GM18867 (cell line): ENCODE measurements around the gene ST7.

Experiments
- ATAC-seq: cut with Tn5 transposase; IDR thresholded peaks from one replicate; pipeline ENCODE4 v1.9.1; 2021; ENCODE audit warnings: mild to moderate bottlenecking, moderate library complexity; ENCODE audit not compliant: unreplicated experiment

Gene ST7

DNA sequence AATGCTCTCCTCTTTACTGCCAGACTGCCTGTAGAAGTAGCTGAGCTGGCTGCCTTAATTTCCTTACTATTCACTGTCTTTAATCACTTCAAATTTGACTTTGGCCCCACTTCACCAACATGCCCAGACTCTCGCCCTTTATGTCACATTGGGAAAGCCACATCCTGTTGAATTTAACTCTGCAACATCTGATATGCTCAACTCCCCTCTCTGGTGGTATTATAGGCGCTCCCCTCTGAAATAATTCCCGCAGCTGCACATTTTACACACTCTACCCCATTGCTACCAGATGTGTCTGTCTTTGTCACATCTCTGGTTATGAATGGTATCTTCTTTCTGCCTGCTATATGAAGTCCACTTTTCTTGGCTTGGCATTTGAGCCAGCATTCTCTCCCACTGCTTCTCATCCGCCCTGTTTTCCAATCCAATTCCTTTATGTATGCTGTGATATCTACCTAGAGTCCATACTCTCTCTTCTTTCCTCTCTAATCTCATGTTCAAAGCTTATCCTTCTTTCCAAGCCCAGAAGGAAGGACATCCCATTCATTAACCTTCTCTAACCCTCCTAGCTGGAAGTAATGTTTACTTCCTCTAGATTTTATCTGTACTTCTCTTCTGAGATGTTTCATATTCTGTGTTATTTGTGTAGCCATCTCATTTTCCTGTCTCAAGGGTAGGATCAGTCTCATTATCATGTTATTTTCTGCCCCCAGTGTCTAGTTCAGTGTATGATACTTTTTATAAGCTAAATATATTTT is 134.5 kb downstream of the ST7 start:
- ATAC-seq = no peak

DNA sequence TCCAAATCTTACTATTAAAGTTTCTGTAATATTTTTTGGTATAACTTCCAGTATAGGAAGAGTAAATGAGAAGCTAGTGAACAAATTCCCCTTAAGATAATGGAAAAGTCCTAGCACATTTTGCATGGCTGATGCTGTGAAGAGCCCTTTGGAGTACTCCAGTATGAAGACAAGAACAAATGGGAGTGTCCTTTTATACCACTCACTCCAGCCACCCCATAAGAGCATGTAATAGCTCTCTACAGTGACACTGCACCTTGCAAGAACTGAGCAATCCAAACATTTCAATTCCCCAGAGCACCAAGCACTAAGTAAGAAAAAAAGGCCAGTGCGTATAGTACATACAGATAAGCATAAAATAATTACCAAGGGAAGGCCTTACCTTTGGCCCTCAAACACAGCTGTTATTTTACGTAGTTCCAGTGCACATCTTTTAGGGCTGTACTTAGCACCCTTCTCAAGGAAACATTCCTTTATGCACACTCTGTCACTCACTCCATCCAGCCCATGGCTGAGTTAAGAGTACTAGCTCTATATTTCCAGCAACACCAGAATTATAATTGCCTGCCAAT is 135.4 kb downstream of the ST7 start:
- ATAC-seq = no peak

DNA sequence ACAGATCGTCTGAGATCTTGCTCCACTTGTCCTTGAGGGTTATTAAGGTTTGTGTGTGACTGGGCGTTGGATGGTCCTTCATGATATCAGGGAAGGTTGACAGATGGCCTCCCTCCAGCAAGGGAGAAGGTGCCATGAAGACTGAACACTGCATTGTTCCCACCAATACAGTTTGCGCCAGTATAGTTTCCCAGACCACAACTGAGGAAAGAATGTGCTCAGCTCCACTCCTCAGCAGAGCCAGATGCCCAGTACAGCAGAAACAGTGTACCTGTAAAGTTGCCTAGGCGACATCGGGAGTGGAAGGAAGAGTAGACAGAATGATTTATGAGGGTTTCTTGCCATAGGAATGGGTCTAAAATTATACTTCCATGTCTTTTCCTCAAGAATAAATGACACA is 137.5 kb downstream of the ST7 start:
- no peak for ATAC-seq

DNA sequence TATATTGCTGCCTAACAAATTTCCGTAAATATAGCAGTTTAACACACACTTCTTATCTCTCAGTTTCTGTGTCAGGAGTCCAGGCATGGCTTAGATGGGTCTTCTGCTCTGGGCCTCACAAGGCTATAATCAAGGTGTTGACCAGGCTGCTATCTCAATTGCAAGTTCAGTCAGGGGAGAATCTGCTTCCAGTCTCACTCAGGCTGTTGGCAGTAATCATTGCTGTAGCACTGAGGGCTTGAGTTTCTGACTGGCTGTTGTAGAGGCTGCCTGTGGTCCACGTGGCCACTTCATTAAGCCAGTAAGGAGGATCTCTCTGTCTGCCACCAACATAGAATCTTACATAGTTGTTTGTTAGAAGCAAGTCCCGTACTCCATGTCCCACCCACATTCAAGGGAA is 138.4 kb downstream of the ST7 start:
- ATAC-seq = no peak

DNA sequence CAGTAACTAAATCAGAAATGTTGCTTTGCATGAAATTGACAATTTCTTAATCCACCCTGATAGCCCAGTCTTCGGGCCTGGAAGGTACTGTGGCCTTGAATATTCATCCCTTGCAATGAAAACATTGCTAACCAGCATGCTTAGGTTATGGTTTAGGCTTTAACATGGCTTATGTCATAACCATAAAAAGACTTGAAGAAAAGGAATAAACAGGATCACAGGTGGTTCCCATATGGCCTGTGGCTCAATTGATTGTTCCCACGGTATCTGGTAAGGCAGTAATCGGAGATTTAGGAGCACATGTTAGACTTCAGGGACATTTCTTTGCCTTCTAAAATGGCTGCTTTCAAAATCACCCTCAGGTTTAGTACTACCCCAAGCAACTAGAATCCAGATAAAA is 139.5 kb downstream of the ST7 start:
- ATAC-seq = no peak

DNA sequence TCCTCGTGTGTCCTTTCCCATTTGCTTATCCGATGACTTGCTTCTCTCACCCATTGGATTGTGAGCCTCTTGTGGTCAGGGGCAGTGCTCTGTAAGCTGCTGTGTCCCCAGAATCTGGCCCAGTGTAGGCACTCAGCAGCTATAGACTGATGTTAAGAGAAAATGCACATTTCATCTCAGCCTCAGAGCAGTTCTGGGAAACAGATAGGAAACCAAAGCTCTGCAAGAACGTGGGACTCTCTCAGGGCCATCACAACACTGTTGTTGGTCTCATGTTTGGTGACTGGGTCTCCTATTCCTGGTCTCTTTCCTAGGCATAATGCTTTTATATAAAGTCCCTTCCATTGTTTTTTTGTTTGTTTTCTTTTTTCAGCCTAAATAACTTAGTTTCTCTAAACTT is 141.2 kb downstream of the ST7 start:
- ATAC-seq = no peak

DNA sequence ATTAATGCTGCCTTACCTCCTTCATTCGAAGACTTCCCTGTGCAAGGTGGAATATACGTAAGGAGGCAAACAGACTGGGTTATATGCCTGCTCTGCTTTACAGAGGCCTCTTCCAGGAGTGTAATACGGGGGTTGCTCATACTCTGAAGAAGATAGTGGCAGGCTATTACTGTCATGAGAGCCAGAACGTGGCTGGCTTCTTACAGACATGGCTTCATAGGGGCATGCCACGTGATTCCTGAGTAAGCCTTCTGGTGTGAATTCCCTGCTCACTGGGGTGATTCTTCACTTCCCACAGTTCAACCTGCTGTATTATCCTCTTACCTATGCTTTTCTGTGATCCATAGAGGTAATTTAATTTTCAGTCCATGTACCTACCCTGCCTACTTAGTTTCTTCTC is 141.8 kb downstream of the ST7 start:
- ATAC-seq = no peak

DNA sequence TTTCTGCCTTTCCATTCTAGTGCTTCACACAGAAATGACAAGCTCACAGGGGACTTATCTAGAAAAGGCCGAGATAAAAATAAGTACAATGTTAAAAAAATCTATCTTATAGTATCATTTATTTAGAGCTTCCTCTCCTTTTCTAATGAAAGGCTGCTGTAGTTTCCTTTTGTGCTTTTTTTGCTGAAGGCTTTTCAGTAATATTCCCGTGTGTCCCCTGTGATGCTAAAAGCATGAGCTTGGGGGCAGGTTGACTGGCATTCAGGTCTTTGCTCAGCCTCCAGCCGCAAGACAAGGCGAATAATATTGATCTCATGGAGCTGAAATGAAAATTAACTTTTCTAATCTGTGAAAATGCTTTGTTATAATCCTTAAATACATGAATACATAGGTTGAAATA is 143.0 kb downstream of the ST7 start:
- ATAC-seq = no peak

DNA sequence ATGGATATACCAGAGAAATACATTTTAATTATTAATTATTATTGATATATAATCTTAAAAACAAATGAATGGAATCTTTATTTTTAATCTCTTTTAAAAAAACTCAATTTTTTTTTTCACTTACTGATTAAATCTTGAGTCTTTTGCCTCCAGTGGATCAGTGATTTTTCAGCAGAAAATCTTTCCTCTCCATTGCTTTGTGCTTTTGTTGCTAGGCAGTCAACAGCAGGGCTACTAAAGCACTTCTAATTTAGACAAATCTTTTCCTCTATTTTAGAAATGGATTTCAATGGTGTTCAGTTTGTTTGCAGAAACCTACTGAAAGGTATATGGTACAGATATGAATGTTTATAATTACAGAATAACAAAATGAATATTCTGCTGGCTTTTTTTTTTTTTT is 143.6 kb downstream of the ST7 start:
- no peak for ATAC-seq

DNA sequence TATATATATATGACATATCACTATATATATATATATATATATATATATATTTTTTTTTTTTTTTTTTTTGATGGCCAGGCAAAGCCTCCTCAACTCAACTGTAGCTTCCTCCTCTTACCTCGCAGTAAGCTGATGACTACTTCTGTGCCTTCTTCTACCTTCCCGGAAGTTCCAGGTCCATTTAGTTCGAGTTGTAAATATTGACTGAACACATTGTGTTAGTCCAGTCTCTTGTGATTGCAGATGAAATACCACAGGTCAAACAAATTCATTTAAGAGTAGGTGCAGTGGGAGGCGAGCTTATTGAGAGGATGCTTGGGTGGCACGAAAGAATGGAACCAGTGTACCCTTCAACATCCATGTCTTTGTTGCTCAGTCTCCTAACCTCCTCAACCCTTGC is 144.6 kb downstream of the ST7 start:
- ATAC-seq = no peak

DNA sequence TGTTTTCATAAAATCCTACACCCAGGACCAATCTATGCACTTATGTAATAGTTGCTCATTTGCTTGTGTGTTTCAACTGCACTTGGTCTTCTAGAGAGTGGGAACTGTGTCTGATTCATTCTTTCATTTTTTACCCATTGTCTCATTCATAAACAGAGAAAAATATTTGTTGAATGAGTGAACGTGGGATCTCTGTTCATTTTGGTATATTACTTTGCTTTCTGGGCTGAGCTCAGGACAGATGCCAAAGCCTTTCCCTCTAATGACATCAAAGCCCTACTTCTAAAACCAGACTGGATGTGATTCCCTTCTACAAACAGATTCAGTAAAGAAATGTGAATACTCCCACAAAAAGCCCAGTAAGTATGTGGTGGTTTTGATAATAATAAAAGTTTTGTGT is 145.2 kb downstream of the ST7 start:
- no peak for ATAC-seq

DNA sequence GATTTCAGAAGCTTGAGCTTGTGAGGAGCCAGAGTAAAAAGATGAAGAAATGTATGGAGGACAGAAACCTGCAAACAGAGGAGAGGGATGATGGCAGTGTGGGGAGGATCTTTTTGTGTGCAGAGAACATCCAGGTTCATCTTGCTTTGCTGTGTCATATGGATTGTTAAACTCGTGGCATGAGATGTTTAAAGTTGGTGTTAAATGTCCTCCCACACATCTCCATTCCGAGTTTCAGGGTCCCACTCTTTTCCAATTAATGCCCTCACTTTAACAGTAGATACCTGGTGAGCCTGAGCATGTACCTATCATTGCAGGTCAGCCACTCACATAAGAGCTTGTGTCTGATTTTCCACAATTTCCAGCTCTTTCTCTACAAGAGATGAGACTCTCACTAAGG is 147.7 kb downstream of the ST7 start:
- no peak for ATAC-seq

DNA sequence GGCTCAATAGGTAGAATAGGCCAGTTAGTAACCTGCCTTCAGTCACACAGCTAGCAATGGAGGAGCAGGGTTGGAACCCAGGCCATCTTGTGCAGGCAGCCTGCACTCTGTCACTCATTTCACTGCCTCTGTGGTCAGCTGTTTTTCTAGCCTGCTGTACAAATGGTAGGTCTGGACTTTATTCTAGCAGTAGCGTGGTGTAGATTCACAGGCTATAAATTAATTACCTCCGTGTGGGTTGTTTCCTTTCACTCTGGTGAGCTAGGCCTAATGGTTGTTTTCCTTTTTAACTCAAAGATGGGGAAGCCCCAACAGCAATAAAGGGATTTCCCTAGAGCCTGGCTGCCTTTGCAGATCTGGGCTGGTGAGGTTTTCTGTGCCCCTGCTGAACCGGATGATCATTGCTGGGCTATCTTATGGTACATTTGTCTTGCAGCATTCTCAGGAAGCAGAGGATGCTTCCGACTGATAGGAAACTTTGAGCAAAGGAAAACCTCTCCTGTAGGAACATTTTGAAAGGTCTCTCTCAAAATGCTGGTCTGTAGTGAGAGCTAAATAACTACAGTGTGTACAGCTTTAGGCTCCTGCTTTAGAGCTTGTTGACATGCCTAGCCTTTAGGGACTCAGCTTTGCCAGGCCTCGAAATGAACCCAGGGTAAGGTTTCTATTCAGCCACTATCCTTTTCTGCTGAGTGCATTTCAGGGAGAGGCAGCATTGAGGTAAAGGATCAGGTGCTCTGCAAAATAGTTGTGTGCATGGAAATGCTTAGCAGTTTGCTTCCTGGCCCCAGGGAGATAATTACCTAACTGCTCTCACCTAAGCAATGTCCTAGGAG is 157.4 kb downstream of the ST7 start:
- ATAC-seq = peak; percentile 95

DNA sequence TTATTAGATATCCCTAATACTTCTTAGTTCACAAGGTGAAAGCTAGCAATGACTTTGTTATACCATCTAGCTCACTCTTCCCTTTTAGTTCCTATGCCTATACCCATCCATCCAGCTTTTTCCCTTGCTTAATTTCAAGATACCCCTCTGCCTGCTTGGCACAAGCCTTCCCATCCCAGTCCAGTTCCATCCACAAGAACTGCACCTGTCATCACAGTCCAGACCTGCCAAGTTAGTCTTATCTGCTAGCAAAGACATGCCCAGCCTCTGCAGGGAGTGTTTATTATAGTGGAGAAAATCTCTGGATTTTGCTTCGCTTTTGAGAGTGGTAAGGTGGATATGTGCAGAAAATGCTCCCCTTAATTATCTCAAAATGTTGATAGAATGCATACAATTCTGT is 158.2 kb downstream of the ST7 start:
- no peak for ATAC-seq

DNA sequence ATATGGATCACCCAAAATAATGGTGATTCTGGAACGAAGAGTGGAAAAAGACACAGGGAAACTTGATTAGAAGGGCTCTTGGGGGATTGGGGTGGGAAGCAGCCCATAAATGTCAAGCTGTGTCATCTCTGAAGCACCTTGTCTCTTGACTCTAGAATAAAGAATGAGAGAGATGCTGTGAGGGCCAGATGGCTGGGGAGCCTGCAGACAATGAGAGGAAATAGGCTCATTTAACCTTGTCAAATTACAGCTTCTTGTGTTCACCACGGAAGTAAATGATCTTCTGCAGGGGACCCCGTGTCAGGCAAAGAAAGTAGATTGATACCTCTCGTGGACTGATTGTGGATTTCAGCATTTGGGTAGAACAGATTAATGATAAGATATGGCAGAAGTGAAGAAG is 159.3 kb downstream of the ST7 start:
- no peak for ATAC-seq

DNA sequence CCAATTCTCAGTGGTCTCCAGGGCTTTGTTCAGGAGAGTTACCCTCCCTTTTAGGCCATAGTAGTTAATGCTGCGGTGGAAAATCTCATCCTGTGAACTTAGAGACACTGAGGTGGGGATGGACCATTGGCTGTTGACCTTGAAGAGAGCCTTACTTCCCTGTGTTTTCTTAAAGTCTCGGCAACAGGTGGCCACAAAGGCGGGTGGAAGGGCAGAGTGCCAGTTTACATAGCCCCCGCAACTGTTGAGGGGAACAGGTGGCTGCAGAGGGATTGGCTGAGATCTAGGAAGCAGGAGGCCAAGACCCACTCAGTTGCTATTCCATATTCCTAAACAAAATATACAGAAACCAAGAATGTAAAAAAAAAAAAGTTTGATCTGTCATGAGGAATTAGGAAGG is 160.6 kb downstream of the ST7 start:
- no peak for ATAC-seq

DNA sequence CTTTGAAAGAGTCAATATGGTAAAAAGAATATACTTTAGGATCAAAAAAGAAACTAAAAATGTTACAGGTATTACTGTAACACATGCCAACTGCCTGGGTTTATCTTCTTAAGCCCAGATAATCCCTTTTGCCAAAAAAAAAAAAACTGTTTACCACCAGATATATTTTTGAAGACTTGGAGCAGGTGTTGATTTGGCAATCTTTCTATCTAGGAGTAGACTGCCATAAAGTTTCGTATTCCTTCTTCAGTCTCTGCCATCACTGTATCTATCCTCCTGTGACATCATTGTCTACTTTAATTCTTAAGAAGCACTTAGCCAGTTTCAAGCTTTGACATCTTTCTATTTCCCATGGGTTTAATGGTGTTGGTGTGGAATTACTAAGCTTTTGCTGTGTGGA is 161.0 kb downstream of the ST7 start:
- ATAC-seq = no peak

DNA sequence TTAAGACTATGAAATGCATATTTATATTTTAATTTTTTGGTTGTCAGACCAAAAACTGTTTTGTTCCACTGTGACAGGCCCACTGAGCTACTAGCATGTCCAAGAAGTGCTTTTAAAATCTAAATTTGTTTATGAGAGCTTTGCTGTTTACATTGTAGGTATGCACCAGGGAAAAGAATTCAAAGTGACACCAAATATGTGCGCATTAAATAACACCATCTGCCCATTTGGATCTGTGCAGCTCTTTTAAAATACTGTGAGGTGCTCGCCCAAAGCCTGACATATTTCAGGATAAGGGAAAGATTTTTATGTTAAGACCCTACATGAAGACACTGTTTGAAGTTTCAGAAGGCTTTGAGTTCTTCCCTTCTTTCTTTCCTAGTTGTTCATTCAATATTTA is 162.9 kb downstream of the ST7 start:
- ATAC-seq = no peak

DNA sequence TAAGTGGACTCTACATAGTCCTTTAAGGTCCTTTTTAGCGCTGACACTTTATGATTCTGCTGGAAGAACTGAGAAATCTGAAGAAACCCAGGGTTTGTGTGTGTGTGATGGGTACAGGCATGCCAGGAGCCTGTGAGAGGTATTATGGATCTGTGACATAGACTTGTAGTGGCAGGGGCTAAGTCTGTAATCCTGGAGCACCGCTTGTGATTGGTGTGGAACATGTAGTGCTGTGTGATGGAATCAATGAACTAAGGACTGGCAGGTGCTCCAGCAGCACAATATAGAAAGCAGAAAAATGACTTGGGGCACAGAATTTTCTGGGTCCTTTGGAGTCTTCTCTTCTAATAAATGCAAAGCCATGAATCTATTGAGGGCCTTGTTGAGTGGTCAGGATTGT is 163.9 kb downstream of the ST7 start:
- ATAC-seq = no peak

DNA sequence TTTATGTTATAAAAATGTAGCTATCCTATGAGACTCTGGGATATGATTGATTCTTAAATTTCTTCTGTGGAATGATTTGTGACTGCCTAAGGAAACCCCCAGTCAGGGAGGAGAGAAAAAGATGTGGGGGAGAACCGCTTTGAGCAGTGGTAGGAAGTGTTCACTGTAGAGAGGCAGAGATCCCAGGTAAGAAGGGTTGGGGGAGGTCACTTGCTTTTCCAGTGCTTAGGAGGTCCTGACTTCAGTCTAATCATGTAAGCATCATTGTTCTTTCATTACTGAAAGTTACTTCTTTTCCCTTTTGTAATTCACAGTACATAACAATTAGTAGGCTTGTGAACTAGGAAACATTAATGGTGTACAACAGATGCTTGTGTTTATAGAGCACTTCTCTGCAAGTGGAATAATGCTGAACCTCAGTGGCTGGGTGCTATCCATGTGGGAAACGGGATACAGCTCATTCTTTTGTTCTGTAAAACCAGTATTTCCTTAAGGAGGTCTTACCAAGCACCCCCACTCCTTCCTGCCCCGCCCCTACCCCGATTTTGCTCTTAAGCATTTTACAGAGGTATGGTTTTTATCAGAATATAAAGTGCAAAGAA is 165.4 kb downstream of the ST7 start:
- no peak for ATAC-seq

DNA sequence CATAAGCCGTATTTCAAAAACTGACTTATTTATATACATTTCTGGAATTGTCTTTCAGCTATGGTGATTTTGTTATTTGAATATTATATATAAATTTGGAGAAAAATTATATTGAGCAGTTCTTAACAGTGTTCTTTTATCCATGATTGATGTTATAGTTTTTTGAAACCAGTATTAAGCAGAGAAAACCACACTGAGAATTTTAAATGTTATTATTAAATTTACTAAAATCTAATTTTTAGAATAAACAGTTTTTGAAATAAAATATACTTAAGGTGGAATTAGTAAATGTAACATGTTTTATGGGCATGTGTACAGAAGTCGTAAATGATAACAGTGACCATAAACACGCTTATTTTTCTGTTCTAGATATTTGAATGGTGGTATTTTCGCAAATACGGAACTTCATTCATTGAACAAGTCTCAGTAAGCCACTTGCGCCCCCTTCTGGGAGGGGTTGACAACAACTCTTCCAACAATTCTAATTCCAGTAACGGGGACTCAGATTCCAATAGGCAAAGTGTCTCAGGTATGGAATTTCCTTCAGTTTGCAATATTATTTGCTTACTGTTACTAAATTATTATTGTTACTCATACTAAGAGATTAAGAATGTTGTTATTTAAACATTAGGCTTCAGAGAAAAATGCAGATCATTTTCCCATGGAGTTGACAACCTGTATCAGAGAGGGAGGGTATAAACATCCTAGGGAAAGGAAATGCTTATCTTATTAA is 166.1 kb downstream of the ST7 start:
- no peak for ATAC-seq
